Panc1 (cell line): ENCODE data around the gene SP110.

ENCODE experiments used
- CTCF ChIP-seq: fragments of 450-650 bp; IDR thresholded peaks from 2 replicates; pipeline ENCODE4 v1.5.1; 2017; ENCODE audit warnings: mild to moderate bottlenecking
- SIN3A ChIP-seq: IDR thresholded peaks from 2 replicates; pipeline ENCODE4 v1.6.1; 2012; ENCODE audit warnings: low read depth, mild to moderate bottlenecking, low read length, moderate library complexity, borderline replicate concordance; ENCODE audit not compliant: insufficient read depth
- TCF7L2 ChIP-seq: IDR thresholded peaks from 2 replicates; pipeline ENCODE4 v1.6.1; 2011; ENCODE audit warnings: mild to moderate bottlenecking, low read depth, low read length, inconsistent platforms
- TF ChIP-seq, protein P1 (sequence below), 2 experiments: IDR thresholded peaks; 2 replicates each; pipeline ENCODE4 v1.6.1; 2011 to 2012; ENCODE audit warnings: low read depth in 2 of 2, control low read depth in 1 of 2, low read length in 1 of 2, mild to moderate bottlenecking in 1 of 2, moderate library complexity in 1 of 2; ENCODE audit not compliant: insufficient read depth in 1 of 2

- no peak for TF ChIP-seq CTCF
- no peak for TF ChIP-seq TCF7L2
- TF ChIP-seq SIN3A = no peak
- TF ChIP-seq, protein P1, sequence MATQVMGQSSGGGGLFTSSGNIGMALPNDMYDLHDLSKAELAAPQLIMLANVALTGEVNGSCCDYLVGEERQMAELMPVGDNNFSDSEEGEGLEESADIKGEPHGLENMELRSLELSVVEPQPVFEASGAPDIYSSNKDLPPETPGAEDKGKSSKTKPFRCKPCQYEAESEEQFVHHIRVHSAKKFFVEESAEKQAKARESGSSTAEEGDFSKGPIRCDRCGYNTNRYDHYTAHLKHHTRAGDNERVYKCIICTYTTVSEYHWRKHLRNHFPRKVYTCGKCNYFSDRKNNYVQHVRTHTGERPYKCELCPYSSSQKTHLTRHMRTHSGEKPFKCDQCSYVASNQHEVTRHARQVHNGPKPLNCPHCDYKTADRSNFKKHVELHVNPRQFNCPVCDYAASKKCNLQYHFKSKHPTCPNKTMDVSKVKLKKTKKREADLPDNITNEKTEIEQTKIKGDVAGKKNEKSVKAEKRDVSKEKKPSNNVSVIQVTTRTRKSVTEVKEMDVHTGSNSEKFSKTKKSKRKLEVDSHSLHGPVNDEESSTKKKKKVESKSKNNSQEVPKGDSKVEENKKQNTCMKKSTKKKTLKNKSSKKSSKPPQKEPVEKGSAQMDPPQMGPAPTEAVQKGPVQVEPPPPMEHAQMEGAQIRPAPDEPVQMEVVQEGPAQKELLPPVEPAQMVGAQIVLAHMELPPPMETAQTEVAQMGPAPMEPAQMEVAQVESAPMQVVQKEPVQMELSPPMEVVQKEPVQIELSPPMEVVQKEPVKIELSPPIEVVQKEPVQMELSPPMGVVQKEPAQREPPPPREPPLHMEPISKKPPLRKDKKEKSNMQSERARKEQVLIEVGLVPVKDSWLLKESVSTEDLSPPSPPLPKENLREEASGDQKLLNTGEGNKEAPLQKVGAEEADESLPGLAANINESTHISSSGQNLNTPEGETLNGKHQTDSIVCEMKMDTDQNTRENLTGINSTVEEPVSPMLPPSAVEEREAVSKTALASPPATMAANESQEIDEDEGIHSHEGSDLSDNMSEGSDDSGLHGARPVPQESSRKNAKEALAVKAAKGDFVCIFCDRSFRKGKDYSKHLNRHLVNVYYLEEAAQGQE (IDR thresholded peaks at IDR 0.05; ENCODE audit: insufficient read depth in 1 of 2, low read depth in 2 of 2, low read length in 1 of 2) = no peak
Observed at GRCh38 chr2:230161184-230161583, 58.6 kb downstream of the SP110 start.
